Keratinocyte (primary cell): Measurements from ENCODE around the gene SOWAHA.

ENCODE experiments used
- EZH2 ChIP-seq: IDR thresholded peaks from one replicate; pipeline ENCODE4 v1.6.1; 2012; ENCODE audit warnings: inconsistent platforms, mild to moderate bottlenecking, low read length, moderate library complexity
- TF ChIP-seq, protein P1 (sequence below), 3 experiments: IDR thresholded peaks in 1 of 3; conservative IDR thresholded peaks in 1 of 3; optimal IDR thresholded peaks in 1 of 3; 2 replicates in 2 of 3; 3 replicates in 1 of 3; pipeline versions ENCODE3 to v1.5.1; 2011; ENCODE audit warnings: low read length in 3 of 3, mild to moderate bottlenecking in 3 of 3, moderate library complexity in 2 of 3, control low read depth in 1 of 3, inconsistent platforms in 1 of 3; ENCODE audit not compliant: insufficient read depth in 2 of 3; ENCODE audit errors: extremely low read depth in 1 of 3

DNA sequence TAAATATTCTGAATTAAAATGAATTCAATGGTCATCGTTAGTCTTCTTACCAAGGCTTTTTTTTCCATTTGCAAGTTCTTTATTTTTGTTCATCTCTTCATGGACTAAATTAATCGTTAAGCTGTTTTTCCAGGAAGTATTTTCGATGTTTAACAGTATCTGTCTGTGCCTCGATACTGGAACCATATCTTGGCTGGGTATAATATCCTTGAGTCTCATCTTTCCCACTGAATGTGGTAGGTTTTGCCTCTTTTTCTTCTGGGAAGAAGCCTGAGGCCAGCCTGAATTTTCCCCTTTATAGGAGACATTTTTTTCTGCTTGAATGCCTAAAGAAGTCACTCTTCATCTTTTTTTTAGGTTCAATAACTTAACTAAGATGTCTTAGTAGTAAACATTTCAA, 32.1 kb upstream of the SOWAHA start:
- TF ChIP-seq, protein P1, sequence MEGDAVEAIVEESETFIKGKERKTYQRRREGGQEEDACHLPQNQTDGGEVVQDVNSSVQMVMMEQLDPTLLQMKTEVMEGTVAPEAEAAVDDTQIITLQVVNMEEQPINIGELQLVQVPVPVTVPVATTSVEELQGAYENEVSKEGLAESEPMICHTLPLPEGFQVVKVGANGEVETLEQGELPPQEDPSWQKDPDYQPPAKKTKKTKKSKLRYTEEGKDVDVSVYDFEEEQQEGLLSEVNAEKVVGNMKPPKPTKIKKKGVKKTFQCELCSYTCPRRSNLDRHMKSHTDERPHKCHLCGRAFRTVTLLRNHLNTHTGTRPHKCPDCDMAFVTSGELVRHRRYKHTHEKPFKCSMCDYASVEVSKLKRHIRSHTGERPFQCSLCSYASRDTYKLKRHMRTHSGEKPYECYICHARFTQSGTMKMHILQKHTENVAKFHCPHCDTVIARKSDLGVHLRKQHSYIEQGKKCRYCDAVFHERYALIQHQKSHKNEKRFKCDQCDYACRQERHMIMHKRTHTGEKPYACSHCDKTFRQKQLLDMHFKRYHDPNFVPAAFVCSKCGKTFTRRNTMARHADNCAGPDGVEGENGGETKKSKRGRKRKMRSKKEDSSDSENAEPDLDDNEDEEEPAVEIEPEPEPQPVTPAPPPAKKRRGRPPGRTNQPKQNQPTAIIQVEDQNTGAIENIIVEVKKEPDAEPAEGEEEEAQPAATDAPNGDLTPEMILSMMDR (optimal IDR thresholded peaks at IDR 0.05 in 1 of 3, IDR thresholded peaks at IDR 0.05 in 1 of 3, conservative IDR thresholded peaks at IDR 0.05 in 1 of 3; ENCODE audit: extremely low read depth in 1 of 3, insufficient read depth in 2 of 3, low read length in 3 of 3), result no peak
- no peak for TF ChIP-seq EZH2
